Panc1 (cell line): Measurements from ENCODE around the gene CLRN1. TPM values are rescaled to one million over a fixed set of nuclear protein-coding genes. Genes with fewer than 3 reads are reported as not detected.

ENCODE experiments used
- ATAC-seq: fragments of 200-7000 bp; cut with Tn5 transposase; 2 replicates; pipeline ENCODE4 v1.9.1; 2020; ENCODE audit warnings: mild to moderate bottlenecking, moderate library complexity
- BruUV-seq: library from RNA; stranded (reverse); fragments of 400-500 nt; replicated peaks from 2 replicates; lab custom pipeline; 2021; lab: Mats Ljungman, UMichigan
- CTCF ChIA-PET: fragments of 300-600 bp; sonication (Branson Sonifier 250); formaldehyde crosslinking; loops from one replicate; lab custom pipeline; 2022; ENCODE audit warnings: antibody characterized with exemption; lab: Charles Lee
- POLR2A ChIA-PET: fragments of 300-600 bp; sonication (Branson Sonifier 250); formaldehyde crosslinking; loops from one replicate; lab custom pipeline; 2022; ENCODE audit warnings: antibody characterized with exemption; lab: Charles Lee
- DNase-seq: peaks from one replicate; pipeline ENCODE4 v3.0.0-alpha.2; 2010; ENCODE audit warnings: low read depth, low spot score
- H3K27ac ChIP-seq: 2 replicates; pipeline ENCODE4 v1.5.1; 2011; ENCODE audit warnings: mild to moderate bottlenecking, low read length, inconsistent platforms
- H3K27me3 ChIP-seq: fragments of 200-500 bp; sonication (Bioruptor generic); 2 replicates; pipeline ENCODE4 v1.6.0; 2014; ENCODE audit warnings: low read length, inconsistent platforms; ENCODE audit not compliant: control insufficient read depth, insufficient read depth
- H3K36me3 ChIP-seq: fragments of 200-500 bp; sonication (Bioruptor generic); 2 replicates; pipeline ENCODE4 v1.5.1; 2014; ENCODE audit warnings: inconsistent platforms, mild to moderate bottlenecking, low read length, moderate library complexity; ENCODE audit not compliant: control insufficient read depth, insufficient read depth
- H3K4me1 ChIP-seq: 2 replicates; pipeline ENCODE4 v1.5.1; 2011; ENCODE audit warnings: inconsistent platforms, mild to moderate bottlenecking, low read length, moderate library complexity; ENCODE audit not compliant: control insufficient read depth, insufficient read depth
- H3K4me3 ChIP-seq, 2 experiments: 2 replicates each; pipeline ENCODE4 v1.5.1; 2011 to 2012; ENCODE audit warnings: low read depth in 2 of 2, low read length in 2 of 2, mild to moderate bottlenecking in 2 of 2, inconsistent platforms in 1 of 2, moderate library complexity in 1 of 2
- H3K9me3 ChIP-seq: fragments of 200-500 bp; sonication (Bioruptor generic); 2 replicates; pipeline ENCODE4 v1.5.1; 2014; ENCODE audit warnings: low read depth, mild to moderate bottlenecking, inconsistent platforms, low read length, moderate library complexity; ENCODE audit not compliant: control insufficient read depth, insufficient read depth
- POLR2AphosphoS5 ChIP-seq: IDR thresholded peaks from 2 replicates; pipeline ENCODE4 v1.6.1; 2012; ENCODE audit warnings: mild to moderate bottlenecking, low read depth, low read length, moderate library complexity
- SIN3A ChIP-seq: IDR thresholded peaks from 2 replicates; pipeline ENCODE4 v1.6.1; 2012; ENCODE audit warnings: low read depth, mild to moderate bottlenecking, low read length, moderate library complexity, borderline replicate concordance; ENCODE audit not compliant: insufficient read depth
- TCF7L2 ChIP-seq: IDR thresholded peaks from 2 replicates; pipeline ENCODE4 v1.6.1; 2011; ENCODE audit warnings: mild to moderate bottlenecking, low read depth, low read length, inconsistent platforms
- in situ Hi-C: cut with HindIII; loops from 2 replicates; pipeline ENCODE4 v1.10.0; 2016; ENCODE audit warnings: low sequenced_read_pairs, low pct_unique_long_range_greater_than_20kb
- intact Hi-C: fragments of 100-400 bp; cut with micrococcal nuclease; formaldehyde crosslinking; loops from one replicate; pipeline ENCODE4 v1.10.0; 2022; ENCODE audit not compliant: unreplicated experiment
- total RNA-seq: library from RNA; stranded (reverse); gene quantifications from one replicate; pipeline ENCODE4 v1.2.1, GENCODE V29; 2021; ENCODE audit not compliant: unreplicated experiment
- TF ChIP-seq, protein P1 (sequence below): fragments of 450-650 bp; IDR thresholded peaks from 2 replicates; pipeline ENCODE4 v1.5.1; 2017; ENCODE audit warnings: mild to moderate bottlenecking
- TF ChIP-seq, protein P2 (sequence below), 2 experiments: IDR thresholded peaks; 2 replicates each; pipeline ENCODE4 v1.6.1; 2011 to 2012; ENCODE audit warnings: low read depth in 2 of 2, control low read depth in 1 of 2, low read length in 1 of 2, mild to moderate bottlenecking in 1 of 2, moderate library complexity in 1 of 2; ENCODE audit not compliant: insufficient read depth in 1 of 2

Gene CLRN1
- total RNA-seq, 1 experiment from 2014 or later = not detected

DNA sequence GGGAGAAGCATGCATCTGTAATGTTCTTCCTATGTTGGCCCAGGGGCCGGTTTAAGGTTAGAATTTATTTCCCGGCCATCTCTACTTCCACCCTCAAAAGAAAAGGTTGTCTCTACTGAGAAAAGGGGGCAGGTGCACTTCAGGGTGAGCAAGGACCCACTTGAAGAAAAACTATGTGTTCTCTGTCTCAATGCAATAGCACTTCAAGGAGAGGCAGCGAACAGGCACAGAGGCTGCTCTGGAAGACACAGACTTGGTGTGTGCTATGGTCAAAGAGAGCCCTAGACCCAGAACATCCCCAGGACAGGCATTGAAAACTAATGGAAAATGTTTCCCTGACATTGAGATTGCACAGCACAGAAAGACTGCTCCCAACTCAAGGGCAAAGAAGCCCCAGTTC is 74.9 kb downstream of the CLRN1 start:
- BruUV-seq = no TSS peak
- POLR2A ChIA-PET = no interaction called here
- H3K36me3 ChIP-seq = no peaks in the 10 kb centered on the region

DNA sequence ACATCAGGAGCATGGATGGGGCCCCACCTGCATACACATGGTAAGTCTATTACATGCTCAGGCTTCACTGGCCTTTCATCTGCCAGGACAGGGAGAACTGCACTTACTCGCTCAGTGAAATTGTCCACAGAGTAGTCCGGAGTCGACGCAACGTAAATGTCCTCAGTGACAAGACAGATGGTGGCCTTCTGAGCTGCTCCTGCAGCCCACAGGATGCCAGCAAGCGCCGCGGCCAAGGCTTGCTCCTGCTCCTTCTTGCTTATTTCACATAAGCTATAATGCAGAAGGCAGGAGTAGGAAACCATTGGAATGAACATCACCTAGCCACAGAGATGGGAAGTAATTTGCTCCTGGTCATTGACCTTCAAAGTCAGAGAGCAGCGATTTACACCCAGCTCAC is 81.7 kb downstream of the CLRN1 start:
- BruUV-seq = no TSS peak
- Histone ChIP-seq H3K4me1 (no peaks in the 10 kb centered on the region), H3K27me3 (peaks cover 9% of the 10 kb centered on the region; the same call in 1 of the 2 replicates), H3K9me3 (no peaks in the 10 kb centered on the region), H3K27ac (no peak overlapping the region), H3K36me3 (no peaks in the 10 kb centered on the region), H3K4me3 (no peak overlapping the region)
- in situ Hi-C loops = no loop called here
- ATAC-seq (no peak), DNase-seq (no peak)
- ChIA-PET CTCF (no interaction called here), POLR2A (no interaction called here)
- TF ChIP-seq, protein P1, sequence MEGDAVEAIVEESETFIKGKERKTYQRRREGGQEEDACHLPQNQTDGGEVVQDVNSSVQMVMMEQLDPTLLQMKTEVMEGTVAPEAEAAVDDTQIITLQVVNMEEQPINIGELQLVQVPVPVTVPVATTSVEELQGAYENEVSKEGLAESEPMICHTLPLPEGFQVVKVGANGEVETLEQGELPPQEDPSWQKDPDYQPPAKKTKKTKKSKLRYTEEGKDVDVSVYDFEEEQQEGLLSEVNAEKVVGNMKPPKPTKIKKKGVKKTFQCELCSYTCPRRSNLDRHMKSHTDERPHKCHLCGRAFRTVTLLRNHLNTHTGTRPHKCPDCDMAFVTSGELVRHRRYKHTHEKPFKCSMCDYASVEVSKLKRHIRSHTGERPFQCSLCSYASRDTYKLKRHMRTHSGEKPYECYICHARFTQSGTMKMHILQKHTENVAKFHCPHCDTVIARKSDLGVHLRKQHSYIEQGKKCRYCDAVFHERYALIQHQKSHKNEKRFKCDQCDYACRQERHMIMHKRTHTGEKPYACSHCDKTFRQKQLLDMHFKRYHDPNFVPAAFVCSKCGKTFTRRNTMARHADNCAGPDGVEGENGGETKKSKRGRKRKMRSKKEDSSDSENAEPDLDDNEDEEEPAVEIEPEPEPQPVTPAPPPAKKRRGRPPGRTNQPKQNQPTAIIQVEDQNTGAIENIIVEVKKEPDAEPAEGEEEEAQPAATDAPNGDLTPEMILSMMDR = no peak
- intact Hi-C loops = no loop called here

More for the DNA sequence above, 74.9 kb downstream of the CLRN1 start:
- peaks cover 31% of the 10 kb centered on the region for H3K27me3 ChIP-seq
- in situ Hi-C loops (no loop called here), intact Hi-C loops (no loop called here)
- no peak overlapping the region for H3K4me3 ChIP-seq
- H3K4me1 ChIP-seq = no peaks in the 10 kb centered on the region
- CTCF ChIA-PET = interaction anchor here (0.6 kb wide), 1 partner anchor 195 kb away, joined by 4 read pairs; no protein-coding TSS in a partner anchor
- TF ChIP-seq, protein P1 = no peak
- no peak for TF ChIP-seq TCF7L2
- no peak for TF ChIP-seq SIN3A
- TF ChIP-seq, protein P2, sequence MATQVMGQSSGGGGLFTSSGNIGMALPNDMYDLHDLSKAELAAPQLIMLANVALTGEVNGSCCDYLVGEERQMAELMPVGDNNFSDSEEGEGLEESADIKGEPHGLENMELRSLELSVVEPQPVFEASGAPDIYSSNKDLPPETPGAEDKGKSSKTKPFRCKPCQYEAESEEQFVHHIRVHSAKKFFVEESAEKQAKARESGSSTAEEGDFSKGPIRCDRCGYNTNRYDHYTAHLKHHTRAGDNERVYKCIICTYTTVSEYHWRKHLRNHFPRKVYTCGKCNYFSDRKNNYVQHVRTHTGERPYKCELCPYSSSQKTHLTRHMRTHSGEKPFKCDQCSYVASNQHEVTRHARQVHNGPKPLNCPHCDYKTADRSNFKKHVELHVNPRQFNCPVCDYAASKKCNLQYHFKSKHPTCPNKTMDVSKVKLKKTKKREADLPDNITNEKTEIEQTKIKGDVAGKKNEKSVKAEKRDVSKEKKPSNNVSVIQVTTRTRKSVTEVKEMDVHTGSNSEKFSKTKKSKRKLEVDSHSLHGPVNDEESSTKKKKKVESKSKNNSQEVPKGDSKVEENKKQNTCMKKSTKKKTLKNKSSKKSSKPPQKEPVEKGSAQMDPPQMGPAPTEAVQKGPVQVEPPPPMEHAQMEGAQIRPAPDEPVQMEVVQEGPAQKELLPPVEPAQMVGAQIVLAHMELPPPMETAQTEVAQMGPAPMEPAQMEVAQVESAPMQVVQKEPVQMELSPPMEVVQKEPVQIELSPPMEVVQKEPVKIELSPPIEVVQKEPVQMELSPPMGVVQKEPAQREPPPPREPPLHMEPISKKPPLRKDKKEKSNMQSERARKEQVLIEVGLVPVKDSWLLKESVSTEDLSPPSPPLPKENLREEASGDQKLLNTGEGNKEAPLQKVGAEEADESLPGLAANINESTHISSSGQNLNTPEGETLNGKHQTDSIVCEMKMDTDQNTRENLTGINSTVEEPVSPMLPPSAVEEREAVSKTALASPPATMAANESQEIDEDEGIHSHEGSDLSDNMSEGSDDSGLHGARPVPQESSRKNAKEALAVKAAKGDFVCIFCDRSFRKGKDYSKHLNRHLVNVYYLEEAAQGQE (IDR thresholded peaks at IDR 0.05; ENCODE audit: insufficient read depth in 1 of 2, low read depth in 2 of 2, low read length in 1 of 2) = no peak
- TF ChIP-seq POLR2AphosphoS5 = no peak
- ATAC-seq = no peak
- H3K27ac ChIP-seq = no peak overlapping the region
- no peaks in the 10 kb centered on the region for H3K9me3 ChIP-seq
- no peak for DNase-seq

DNA sequence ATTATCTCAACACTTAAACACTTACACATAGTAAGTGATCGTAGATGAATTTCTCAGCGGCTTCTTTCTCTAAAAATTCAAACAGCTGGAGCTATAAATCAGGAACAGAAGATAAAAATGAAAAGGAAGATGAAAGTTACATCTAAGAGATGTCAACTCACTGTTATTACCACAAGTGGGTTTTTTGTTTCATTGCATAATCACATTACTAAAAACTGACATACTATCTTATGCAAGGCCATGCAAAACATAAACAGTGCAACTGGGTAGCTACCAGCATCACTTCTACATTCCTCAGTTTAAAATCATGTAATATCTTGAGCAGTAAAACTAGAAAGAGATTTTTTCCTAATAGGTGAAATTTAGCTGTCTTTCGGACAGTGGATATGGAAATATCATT is 82.2 kb downstream of the CLRN1 start:
- no peak for ATAC-seq
- no peaks in the 10 kb centered on the region for H3K9me3 ChIP-seq

More for the DNA sequence above, 82.2 kb downstream of the CLRN1 start:
- DNase-seq = no peak
- BruUV-seq = no TSS peak
- ChIA-PET POLR2A (no interaction called here), CTCF (no interaction called here)
- Histone ChIP-seq H3K27ac (no peak overlapping the region), H3K4me3 (no peak overlapping the region), H3K36me3 (no peaks in the 10 kb centered on the region), H3K27me3 (peaks cover 9% of the 10 kb centered on the region; the same call in 1 of the 2 replicates), H3K4me1 (no peaks in the 10 kb centered on the region)
- in situ Hi-C loops = no loop called here
- TF ChIP-seq TCF7L2 (no peak), SIN3A (no peak), POLR2AphosphoS5 (no peak)
- TF ChIP-seq, protein P2 (IDR thresholded peaks at IDR 0.05; ENCODE audit: insufficient read depth in 1 of 2, low read depth in 2 of 2, low read length in 1 of 2) = no peak
- intact Hi-C loops = no loop called here
